NB4 (cell line): Measurements from ENCODE around the gene MIER1.
A peak's percentile ranks its signal among the peaks of the same experiment; 100 is the strongest.

Experiments
- POLR2A ChIP-seq: IDR thresholded peaks from 2 replicates; pipeline ENCODE4 v1.6.1; 2011; ENCODE audit warnings: mild to moderate bottlenecking; ENCODE audit not compliant: insufficient read length; ENCODE audit errors: extremely low read depth
- TF ChIP-seq, protein P1 (sequence below): IDR thresholded peaks from one replicate; pipeline ENCODE4 v1.5.1; 2012; ENCODE audit warnings: low read depth, low read length

DNA sequence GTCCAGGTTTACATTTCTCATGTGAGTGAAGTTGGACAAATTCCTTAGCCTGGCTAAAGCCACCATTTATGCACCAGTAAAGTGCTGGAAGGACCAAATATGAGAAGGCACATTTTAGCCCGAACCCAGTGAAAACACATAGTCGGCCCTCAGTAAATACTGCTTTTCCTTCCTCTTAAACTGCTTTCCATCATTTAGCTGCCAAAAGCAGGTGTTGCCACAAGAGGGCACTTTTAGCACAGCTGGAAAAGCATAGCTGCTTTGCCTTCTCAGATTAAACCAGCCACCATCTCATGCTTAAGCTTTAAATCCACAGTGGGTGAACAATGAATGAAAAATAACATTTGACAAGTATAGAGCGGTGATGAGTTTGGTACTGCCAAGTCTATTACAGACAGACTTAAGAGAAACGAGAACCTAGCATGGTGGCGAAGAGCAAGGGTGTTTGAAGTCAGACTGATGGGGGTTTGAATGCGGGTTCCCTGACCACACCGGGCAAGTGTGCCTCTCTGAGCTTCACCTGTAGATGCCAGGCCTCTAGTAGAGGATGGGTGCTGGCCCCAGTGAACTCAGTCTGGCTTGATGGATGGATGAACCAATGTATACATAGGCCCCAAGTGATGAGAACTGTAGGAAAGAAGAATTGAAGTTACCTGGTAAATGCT is 71.4 kb downstream of the MIER1 start:
- TF ChIP-seq, protein P1, sequence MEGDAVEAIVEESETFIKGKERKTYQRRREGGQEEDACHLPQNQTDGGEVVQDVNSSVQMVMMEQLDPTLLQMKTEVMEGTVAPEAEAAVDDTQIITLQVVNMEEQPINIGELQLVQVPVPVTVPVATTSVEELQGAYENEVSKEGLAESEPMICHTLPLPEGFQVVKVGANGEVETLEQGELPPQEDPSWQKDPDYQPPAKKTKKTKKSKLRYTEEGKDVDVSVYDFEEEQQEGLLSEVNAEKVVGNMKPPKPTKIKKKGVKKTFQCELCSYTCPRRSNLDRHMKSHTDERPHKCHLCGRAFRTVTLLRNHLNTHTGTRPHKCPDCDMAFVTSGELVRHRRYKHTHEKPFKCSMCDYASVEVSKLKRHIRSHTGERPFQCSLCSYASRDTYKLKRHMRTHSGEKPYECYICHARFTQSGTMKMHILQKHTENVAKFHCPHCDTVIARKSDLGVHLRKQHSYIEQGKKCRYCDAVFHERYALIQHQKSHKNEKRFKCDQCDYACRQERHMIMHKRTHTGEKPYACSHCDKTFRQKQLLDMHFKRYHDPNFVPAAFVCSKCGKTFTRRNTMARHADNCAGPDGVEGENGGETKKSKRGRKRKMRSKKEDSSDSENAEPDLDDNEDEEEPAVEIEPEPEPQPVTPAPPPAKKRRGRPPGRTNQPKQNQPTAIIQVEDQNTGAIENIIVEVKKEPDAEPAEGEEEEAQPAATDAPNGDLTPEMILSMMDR: peak; percentile 83
- no peak for TF ChIP-seq POLR2A
